Psoas muscle (tissue), 8 donors: ENCODE measurements around the gene AHCYL1. TPM values are rescaled to one million over a fixed set of nuclear protein-coding genes. Genes with fewer than 3 reads are reported as not detected.

Experiments
- ATAC-seq, 4 donors: fragments of 200-7000 bp; cut with Tn5 transposase; one replicate each; pipeline ENCODE4 v1.9.1; 2020; ENCODE audit warnings: moderate library complexity in 3 of 4, mild to moderate bottlenecking in 2 of 4
- DNase-seq, 2 donors: peaks; one replicate each; pipeline ENCODE4 v3.0.0-alpha.2; 2020
- H3K27ac ChIP-seq: fragments of 200-600 bp; one replicate; pipeline ENCODE4 v1.8.0; 2022
- H3K27me3 ChIP-seq, 3 donors: fragments of 200-600 bp in 1 of 3; one replicate each; pipeline versions ENCODE4 v1.6.1 to v1.8.0; 2013 to 2022; ENCODE audit warnings: low read length in 2 of 3, mild to moderate bottlenecking in 2 of 3, moderate library complexity in 1 of 3; ENCODE audit not compliant: insufficient read depth in 3 of 3
- H3K36me3 ChIP-seq, 2 donors: fragments of 200-600 bp in 1 of 2; one replicate each; pipeline versions ENCODE4 v1.6.1 to v1.8.0; 2013 to 2022; ENCODE audit warnings: low read depth in 1 of 2, mild to moderate bottlenecking in 1 of 2, moderate library complexity in 1 of 2; ENCODE audit not compliant: insufficient read depth in 1 of 2
- H3K4me1 ChIP-seq: fragments of 200-600 bp; one replicate; pipeline ENCODE4 v1.8.0; 2022
- H3K4me3 ChIP-seq: fragments of 200-600 bp; one replicate; pipeline ENCODE4 v1.8.0; 2022; ENCODE audit warnings: mild to moderate bottlenecking
- H3K9me3 ChIP-seq: fragments of 200-600 bp; one replicate; pipeline ENCODE4 v1.8.0; 2022
- WGBS, 3 donors: extraction: QIAGEN DNeasy Blood & Tissue Kit; methylation state at CpG; one replicate each; pipeline versions ENCODE4 v1.1.6 to v1.1.7; 2013; 5-methylcytosine and 5-hydroxymethylcytosine counted together
- intact Hi-C, 2 donors: fragments of 100-400 bp; cut with DNase I; formaldehyde crosslinking; loops; one replicate each; pipeline versions ENCODE4 v1.11.0 to v1.14.2; 2022
- polyA plus RNA-seq, 3 donors: library from polyadenylated mRNA; stranded (reverse); fragments of 200-250 nt; gene quantifications; one replicate each; pipeline ENCODE4 v1.2.3, GENCODE V29; 2013
- total RNA-seq, 4 donors: library from RNA; stranded (reverse); fragmentation: NEBNext Ultra II Directional in 2 of 4; extraction: Animal tissue kit (Norgen Biotek cat#: 25700) in 2 of 4; gene quantifications; one replicate each; pipeline versions ENCODE4 v1.2.1 to v1.2.4, GENCODE V29; 2021 to 2023
- TF ChIP-seq, protein P1 (sequence below): fragments of 200-600 bp; IDR thresholded peaks from one replicate; pipeline ENCODE4 v1.8.0; 2022; ENCODE audit warnings: antibody characterized with exemption
- donor health status: healthy with polysubstance abuse.
- donor health status: DM: no; HTN: no; CAD: no; lungs with moderate emphysema.
- donor health status: Bipolar disorder and iron deficiency.
- donor health status: healthy.
- donor health status: DM: yes; HTN: yes; CAD: no.
- donor health status: DM: no; HTN: no; CAD: no.
- donor health status: DM: no; HTN: no; CAD: no.
- donor health status: DM: yes; HTN: yes; CAD: no.

Gene AHCYL1
- total and polyA plus RNA-seq, 7 donors, result 42.5 to 128 (median 60.2) TPM

DNA sequence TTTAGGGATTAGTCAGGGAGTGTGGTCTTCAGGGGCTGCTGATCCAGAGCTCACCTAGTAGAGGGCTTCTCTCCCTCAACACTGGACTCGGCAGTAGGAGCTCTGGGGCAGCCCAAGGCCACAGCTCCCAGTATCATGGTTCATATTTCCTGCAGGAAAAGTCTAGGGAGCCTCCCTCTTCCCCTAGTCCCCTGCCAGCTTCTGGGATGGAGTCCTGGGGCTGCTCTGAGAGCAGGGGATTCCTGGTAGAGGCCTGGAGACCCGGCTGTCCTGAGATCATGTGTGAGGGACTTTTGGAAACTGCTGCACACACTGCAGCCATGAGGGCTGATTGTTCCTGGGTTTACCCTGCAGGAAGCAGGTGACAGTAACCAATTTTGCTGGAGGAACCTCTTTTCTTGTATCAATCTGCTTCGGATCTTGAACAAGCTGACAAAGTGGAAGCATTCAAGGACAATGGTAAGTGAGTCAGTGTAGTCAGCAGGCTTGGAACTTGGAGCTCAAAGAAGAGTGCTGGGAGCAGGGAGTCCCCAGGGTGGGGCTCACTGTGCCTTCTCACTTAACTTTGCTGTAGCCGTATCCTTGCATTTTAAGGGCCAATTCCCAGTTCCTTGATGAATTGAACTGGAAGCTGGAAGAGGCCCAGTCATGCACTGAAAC is 66.2 kb downstream of the AHCYL1 start:
- H3K27me3 ChIP-seq, result no peaks in the 10 kb centered on the region
- no peak overlapping the region for H3K27ac ChIP-seq
- ATAC-seq (no peak), DNase-seq (peak in 1 of 2 donors; percentile 21)
- H3K4me1 ChIP-seq, result peaks cover 4% of the 10 kb centered on the region
- peaks cover 29 to 100% of the 10 kb centered on the region in 2 donors for H3K36me3 ChIP-seq
- H3K9me3 ChIP-seq, result no peaks in the 10 kb centered on the region
- intact Hi-C loops, result loop anchor here in 1 of 2 donors (5.0 kb wide), 1 partner anchor 57 kb away; no protein-coding TSS in a partner anchor
- no peak overlapping the region for H3K4me3 ChIP-seq
- 60 to 64% (median 61%) methylated on average over 4 of the region's 4 CpGs for WGBS, 3 donors
- TF ChIP-seq, protein P1, sequence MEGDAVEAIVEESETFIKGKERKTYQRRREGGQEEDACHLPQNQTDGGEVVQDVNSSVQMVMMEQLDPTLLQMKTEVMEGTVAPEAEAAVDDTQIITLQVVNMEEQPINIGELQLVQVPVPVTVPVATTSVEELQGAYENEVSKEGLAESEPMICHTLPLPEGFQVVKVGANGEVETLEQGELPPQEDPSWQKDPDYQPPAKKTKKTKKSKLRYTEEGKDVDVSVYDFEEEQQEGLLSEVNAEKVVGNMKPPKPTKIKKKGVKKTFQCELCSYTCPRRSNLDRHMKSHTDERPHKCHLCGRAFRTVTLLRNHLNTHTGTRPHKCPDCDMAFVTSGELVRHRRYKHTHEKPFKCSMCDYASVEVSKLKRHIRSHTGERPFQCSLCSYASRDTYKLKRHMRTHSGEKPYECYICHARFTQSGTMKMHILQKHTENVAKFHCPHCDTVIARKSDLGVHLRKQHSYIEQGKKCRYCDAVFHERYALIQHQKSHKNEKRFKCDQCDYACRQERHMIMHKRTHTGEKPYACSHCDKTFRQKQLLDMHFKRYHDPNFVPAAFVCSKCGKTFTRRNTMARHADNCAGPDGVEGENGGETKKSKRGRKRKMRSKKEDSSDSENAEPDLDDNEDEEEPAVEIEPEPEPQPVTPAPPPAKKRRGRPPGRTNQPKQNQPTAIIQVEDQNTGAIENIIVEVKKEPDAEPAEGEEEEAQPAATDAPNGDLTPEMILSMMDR, result no peak

DNA sequence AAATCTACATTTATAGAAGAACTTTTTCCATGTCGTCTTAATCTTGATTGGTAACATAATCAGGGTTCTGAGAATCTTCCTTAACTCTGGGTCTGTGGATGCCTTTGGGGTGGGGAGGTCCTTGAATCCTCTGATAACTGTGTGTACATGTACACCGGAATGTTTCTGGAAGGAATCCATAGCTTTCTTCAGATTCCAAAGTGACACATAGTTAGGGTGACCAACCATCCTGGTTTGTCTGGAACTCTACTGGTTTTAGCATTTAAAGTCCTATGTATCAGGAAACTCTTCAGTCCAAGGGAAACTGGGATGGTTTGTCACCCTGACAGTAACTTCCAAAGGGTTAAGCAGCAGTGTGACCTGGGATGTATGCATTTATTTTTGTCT is 66.7 kb downstream of the AHCYL1 start:
- no peaks in the 10 kb centered on the region for H3K9me3 ChIP-seq
- 68 to 88% (median 84%) methylated on average over 2 of the region's 2 CpGs for WGBS, 3 donors
- ATAC-seq, result no peak
- peaks cover 29 to 100% of the 10 kb centered on the region in 2 donors for H3K36me3 ChIP-seq
- peaks cover 4% of the 10 kb centered on the region for H3K4me1 ChIP-seq
- intact Hi-C loops, result loop anchor here in 1 of 2 donors (5.0 kb wide), 1 partner anchor 56 kb away; no protein-coding TSS in a partner anchor
- TF ChIP-seq, protein P1, result no peak
- H3K27me3 ChIP-seq, result no peaks in the 10 kb centered on the region
- DNase-seq, result no peak
- H3K4me3 ChIP-seq, result no peak overlapping the region
- no peak overlapping the region for H3K27ac ChIP-seq

DNA sequence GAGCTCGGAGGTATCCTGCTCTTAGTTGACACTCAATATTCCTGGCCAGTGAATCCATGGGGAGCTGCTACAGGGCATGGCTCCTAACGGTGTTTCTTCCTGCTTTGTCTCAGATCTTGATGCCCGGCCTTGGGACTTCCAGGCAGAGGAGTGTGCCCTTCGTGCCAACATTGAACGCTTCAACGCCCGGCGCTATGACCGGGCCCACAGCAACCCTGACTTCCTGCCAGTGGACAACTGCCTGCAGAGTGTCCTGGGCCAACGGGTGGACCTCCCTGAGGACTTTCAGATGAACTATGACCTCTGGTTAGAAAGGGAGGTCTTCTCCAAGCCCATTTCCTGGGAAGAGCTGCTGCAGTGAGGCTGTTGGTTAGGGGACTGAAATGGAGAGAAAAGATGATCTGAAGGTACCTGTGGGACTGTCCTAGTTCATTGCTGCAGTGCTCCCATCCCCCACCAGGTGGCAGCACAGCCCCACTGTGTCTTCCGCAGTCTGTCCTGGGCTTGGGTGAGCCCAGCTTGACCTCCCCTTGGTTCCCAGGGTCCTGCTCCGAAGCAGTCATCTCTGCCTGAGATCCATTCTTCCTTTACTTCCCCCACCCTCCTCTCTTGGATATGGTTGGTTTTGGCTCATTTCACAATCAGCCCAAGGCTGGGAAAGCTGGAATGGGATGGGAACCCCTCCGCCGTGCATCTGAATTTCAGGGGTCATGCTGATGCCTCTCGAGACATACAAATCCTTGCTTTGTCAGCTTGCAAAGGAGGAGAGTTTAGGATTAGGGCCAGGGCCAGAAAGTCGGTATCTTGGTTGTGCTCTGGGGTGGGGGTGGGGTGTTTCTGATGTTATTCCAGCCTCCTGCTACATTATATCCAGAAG is 69.2 kb downstream of the AHCYL1 start:
- ATAC-seq, result peak; percentile 78 to 88 (median 84)
- H3K4me1 ChIP-seq, result no peaks in the 10 kb centered on the region
- intact Hi-C loops, result loop anchor here (1.0 to 5.0 kb wide), 2 partner anchors 53 to 54 kb away; no protein-coding TSS in a partner anchor
- H3K9me3 ChIP-seq, result no peaks in the 10 kb centered on the region
- no peak overlapping the region for H3K27ac ChIP-seq
- no peak overlapping the region for H3K4me3 ChIP-seq
- WGBS, 3 donors, result 35 to 57% (median 41%) methylated on average over 16 of the region's 16 CpGs
- no peaks in the 10 kb centered on the region for H3K27me3 ChIP-seq
- peaks cover 23 to 100% of the 10 kb centered on the region in 2 donors for H3K36me3 ChIP-seq
- peak; percentile 77 to 83 for DNase-seq
- TF ChIP-seq, protein P1, result peak; percentile 98

DNA sequence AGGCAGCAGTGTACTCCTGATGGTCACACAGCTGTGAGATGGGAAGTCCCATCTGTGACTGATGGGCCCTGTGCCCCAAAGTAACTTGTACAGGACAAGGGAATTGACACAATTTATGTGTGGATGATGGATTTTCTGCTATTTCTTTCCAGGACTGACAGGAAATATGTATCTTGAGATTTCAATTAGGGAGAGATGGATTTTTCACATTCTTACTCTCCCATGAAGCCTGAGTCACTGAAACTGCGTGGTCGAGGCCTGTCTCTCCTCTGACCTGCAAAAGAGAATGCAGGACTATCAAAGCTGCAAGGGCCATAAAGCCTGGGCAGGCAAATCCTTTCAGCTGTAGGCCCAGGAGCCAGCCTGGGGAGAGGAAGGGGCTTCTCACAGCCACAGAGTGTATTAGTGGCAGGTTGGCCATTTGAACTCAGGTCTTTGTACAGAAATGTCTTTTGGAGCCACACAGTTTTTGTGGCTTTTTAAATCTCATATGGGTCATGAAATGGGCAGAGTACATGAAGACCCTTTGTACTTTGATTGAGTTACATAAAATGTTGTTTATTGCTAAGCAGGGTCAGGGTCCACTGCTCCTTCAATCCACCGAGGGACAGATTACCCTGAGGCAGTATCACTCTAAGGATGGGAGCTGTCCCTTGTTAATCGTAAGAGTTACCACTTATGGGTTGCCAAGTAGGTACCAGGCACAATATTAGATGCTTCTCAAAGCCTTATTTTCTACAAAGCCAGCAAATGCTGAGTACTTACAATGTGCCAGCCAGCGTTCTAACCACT is 71.1 kb downstream of the AHCYL1 start:
- no peaks in the 10 kb centered on the region for H3K27me3 ChIP-seq
- H3K27ac ChIP-seq, result no peak overlapping the region
- intact Hi-C loops, result no loop called here
- H3K9me3 ChIP-seq, result no peaks in the 10 kb centered on the region
- H3K4me1 ChIP-seq, result no peaks in the 10 kb centered on the region
- no peak overlapping the region for H3K4me3 ChIP-seq
- WGBS, 3 donors, result 71 to 77% (median 72%) methylated on average over 5 of the region's 5 CpGs
- ATAC-seq (no peak), DNase-seq (peak in 1 of 2 donors; percentile 0)
- H3K36me3 ChIP-seq, result peaks cover 17 to 97% of the 10 kb centered on the region in 2 donors
- TF ChIP-seq, protein P1, result no peak
